Cardiac septum (tissue), 1 donor: ENCODE results near the gene CBS. TPM values are rescaled to one million over a fixed set of nuclear protein-coding genes. Genes with fewer than 3 reads are reported as not detected.

Experiments used
- DNase-seq: peaks from one replicate; pipeline ENCODE4 v3.0.0-alpha.2; 2020; ENCODE audit warnings: low spot score
- intact Hi-C: fragments of 100-400 bp; cut with DNase I; formaldehyde crosslinking; loops from one replicate; pipeline ENCODE4 v1.14.0; 2022
- total RNA-seq: library from RNA; stranded (reverse); fragmentation: NEBNext Ultra II Directional; extraction: Animal tissue kit (Norgen Biotek cat#: 25700); gene quantifications from one replicate; pipeline ENCODE4 v1.2.1, GENCODE V29; 2021
- donor health status: DM: no; HTN: no; CAD: no.

The CBS gene
- total RNA-seq, 1 donor from 2014 or later, result 15.8 TPM

GRCh38 chr21:43004926-43005325 lies 70.7 kb downstream of the CBS start:
- no peak for DNase-seq
- intact Hi-C loops, result no loop called here

Other genes starting within 250 kb of the CBS start
- 8.6 TPM for gene WDR4, start 196.3 kb downstream of the CBS start, total RNA-seq
- gene NDUFV3, start 182.5 kb downstream of the CBS start, total RNA-seq, result 46.7 TPM
- not detected for gene ERVH48-1, start 150.2 kb downstream of the CBS start, total RNA-seq
- 11.3 TPM for gene PKNOX1, start 101.3 kb downstream of the CBS start, total RNA-seq
- 11.8 TPM for gene U2AF1, start 31.7 kb upstream of the CBS start, total RNA-seq
- not detected for gene CRYAA, start 93.2 kb upstream of the CBS start, total RNA-seq